Cardiac fibroblast (primary cell): ENCODE data around the gene PRKG1.

Experiments
- DNase-seq, 2 donors: peaks; one replicate each; pipeline versions ENCODE4 v3.0.0 to v3.0.0-alpha.2; 2010; ENCODE audit warnings: low read depth in 2 of 2
- H3K4me3 ChIP-seq, 2 donors: replicated peaks in 1 of 2; 1 replicate in 1 of 2; 2 replicates in 1 of 2; pipeline ENCODE4 v1.5.1; 2011; ENCODE audit warnings: low read depth in 2 of 2, low read length in 2 of 2, mild to moderate bottlenecking in 2 of 2, moderate library complexity in 1 of 2
- TF ChIP-seq, protein P1 (sequence below): IDR thresholded peaks from one replicate; pipeline ENCODE4 v1.5.1; 2011; ENCODE audit warnings: low read depth, mild to moderate bottlenecking, low read length, inconsistent platforms

Gene PRKG1

DNA sequence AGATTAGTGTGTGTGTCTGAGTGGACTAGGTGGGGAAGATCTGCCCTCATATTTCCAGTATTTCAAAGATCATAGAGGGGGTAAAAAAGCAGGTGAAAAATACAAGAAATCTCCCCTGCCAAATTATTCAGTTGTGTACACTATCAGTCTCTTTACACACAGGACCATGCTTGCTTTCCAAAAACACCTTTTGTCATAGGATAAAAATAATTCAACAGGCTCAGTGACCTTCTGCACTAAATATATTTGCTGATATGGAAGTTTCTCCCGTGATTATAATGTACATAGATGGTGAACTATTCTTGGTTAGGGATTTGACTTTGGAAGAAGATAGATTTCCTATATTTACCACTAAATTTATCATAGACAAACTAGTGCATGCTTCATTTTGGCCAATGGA is 649.8 kb downstream of the PRKG1 start:
- TF ChIP-seq, protein P1, sequence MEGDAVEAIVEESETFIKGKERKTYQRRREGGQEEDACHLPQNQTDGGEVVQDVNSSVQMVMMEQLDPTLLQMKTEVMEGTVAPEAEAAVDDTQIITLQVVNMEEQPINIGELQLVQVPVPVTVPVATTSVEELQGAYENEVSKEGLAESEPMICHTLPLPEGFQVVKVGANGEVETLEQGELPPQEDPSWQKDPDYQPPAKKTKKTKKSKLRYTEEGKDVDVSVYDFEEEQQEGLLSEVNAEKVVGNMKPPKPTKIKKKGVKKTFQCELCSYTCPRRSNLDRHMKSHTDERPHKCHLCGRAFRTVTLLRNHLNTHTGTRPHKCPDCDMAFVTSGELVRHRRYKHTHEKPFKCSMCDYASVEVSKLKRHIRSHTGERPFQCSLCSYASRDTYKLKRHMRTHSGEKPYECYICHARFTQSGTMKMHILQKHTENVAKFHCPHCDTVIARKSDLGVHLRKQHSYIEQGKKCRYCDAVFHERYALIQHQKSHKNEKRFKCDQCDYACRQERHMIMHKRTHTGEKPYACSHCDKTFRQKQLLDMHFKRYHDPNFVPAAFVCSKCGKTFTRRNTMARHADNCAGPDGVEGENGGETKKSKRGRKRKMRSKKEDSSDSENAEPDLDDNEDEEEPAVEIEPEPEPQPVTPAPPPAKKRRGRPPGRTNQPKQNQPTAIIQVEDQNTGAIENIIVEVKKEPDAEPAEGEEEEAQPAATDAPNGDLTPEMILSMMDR = no peak
- DNase-seq = no peak
- no peak overlapping the region for H3K4me3 ChIP-seq

DNA sequence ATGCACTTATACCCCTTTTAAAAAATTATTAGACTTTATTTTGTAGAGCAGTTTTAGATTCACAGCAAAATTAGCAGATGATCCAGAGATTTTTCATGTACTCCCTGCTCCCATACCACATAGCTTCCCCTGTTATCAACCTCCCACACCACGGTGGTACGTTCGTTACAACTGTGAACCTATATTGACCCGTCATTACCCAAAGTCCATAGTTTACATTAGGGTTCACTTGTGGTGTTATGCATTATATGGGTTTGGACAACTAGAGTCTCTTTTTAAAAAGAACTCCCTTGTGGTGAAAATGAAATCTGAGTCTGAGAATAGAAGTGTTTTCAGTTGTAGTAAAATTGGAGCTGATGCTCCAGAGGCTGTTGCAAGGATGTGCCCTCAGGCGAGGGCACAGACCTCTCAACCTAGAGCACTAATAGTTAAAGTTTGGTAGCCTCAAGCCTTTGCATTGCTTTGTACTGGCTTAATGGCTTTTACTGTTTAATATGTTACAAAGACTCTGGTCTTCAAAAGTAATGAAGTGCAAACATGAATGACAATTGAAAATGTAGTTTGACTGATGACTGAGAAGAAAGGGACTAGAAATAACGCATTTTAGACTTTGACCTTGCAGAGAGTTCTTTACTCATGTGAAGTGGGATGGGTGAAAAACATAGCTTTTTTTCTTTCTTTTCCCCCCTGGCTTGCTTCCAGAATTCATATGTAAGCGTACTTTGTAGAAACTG is 655.7 kb downstream of the PRKG1 start:
- no peak overlapping the region for H3K4me3 ChIP-seq
- TF ChIP-seq, protein P1 = no peak
- DNase-seq = no peak

DNA sequence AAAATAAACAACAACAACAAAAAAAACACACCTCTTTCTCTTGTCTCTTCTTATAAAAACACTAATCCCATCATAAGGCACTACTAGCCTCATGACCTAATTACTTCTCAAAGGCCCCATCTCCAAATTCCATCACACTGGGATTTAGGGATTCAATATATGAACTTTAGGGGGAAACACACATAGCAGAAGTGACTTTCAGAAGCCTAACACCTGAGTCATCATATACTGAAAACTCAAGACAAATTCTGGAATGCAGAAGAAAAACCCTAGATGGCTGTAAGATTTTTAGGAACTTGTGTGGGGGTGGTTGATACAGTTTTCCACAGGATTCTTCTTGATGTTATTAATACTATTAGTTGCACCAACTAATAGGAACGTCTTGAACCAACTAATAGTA is 658.8 kb downstream of the PRKG1 start:
- TF ChIP-seq, protein P1 = no peak
- H3K4me3 ChIP-seq = no peak overlapping the region
- DNase-seq = peak; percentile 21 to 61

DNA sequence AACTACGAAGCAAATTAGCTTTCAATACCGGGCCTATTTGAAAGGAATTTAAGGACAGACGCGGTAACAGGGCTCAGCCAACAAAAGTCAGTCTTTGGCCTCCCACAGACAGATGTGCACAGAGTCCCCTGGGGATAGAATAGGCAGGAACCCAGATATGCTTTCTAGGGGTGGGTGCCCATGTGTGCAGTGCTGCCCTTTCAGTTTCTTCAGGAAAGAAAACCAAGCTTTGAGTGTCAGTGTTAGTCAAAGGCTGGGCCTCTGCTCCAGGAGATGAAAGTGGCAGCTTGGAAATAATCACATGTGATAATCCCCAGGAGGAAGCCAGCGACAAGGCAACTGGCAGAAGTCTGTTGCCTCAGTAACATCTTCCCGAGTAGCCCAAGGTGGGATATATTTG is 668.9 kb downstream of the PRKG1 start:
- TF ChIP-seq, protein P1 = no peak
- H3K4me3 ChIP-seq = no peak overlapping the region
- DNase-seq = peak; percentile 23 to 34

DNA sequence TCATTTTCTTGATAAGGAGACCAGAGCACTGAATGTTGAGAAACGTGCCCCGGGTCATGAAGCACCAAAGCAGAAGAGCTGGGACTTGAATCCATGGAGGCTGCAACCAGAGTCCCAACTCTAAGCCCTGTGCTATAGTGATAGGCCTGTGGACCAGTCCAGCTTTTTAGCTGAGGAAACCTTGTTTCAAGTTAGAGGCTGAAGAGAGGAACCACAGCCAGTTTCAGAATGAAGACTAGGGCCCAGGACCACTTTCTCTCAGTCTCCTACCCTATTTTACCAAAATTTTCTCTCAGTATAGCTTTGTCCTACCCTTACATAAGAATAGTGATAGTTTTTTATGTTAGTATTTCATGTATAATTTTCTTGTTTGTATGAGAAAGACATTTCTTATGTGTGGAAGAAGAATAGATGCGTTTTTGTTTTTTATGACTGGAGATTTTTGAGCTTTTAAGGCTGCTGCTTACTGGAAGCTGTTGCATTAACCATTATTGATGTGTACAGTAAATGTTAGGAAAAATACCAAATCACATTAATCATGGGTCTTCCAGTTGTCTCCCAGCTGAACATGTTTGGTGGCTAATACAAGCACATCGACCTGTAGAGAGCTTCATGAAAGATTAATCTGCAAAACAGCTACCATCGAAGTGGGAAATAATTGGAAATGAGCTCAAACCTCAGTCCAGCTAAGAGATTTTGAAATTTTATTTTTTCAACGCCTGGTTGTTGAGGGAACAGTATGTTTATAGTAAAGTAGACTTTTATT is 670.1 kb downstream of the PRKG1 start:
- DNase-seq = no peak
- H3K4me3 ChIP-seq = no peak overlapping the region
- TF ChIP-seq, protein P1 = no peak

DNA sequence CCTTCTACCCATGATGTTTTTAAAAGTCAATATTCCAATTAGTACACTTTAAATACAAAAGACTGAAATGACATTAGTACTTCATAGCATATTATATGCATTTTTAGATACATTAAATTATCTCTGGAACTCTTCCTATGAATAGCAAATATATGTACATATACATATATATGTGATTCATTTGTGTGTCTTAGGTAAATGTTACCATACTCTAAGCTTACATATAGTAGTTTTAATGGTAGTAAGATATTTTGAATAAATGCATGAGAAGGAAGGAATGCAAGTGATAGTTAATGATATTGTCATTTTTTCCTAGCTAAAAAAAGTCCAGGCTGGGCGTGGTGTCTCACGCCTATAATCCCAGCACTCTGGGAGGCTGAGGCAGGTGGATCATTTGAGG is 671.1 kb downstream of the PRKG1 start:
- H3K4me3 ChIP-seq = no peak overlapping the region
- DNase-seq = no peak
- TF ChIP-seq, protein P1 = no peak
